Upper lobe of left lung (tissue), 6 donors: Measurements from ENCODE around the gene FNDC3B. TPM values are rescaled to one million over a fixed set of nuclear protein-coding genes. Genes with fewer than 3 reads are reported as not detected.

Source experiments
- ATAC-seq, 2 donors: fragments of 200-7000 bp; cut with Tn5 transposase; one replicate each; pipeline ENCODE4 v1.9.1; 2022; ENCODE audit warnings: mild to moderate bottlenecking in 2 of 2, moderate library complexity in 2 of 2; ENCODE audit not compliant: low FRiP score in 2 of 2
- DNase-seq, 2 donors: peaks; one replicate each; pipeline ENCODE4 v3.0.0-alpha.2; 2019 to 2020
- H3K27ac ChIP-seq, 4 donors: fragments of 200-600 bp; sonication (generic); one replicate each; pipeline ENCODE4 v1.5.1; 2016 to 2019
- H3K27me3 ChIP-seq, 4 donors: fragments of 200-600 bp; sonication (generic); one replicate each; pipeline ENCODE4 v1.5.1; 2017 to 2019
- H3K36me3 ChIP-seq, 4 donors: fragments of 200-600 bp; sonication (generic); one replicate each; pipeline ENCODE4 v1.5.1; 2016 to 2019
- H3K4me1 ChIP-seq, 4 donors: fragments of 200-600 bp; sonication (generic); one replicate each; pipeline ENCODE4 v1.5.1; 2018 to 2019
- H3K4me3 ChIP-seq, 4 donors: fragments of 200-600 bp; sonication (generic); one replicate each; pipeline ENCODE4 v1.5.1; 2017 to 2019; ENCODE audit warnings: mild to moderate bottlenecking in 2 of 4, moderate library complexity in 1 of 4
- H3K9me3 ChIP-seq, 4 donors: fragments of 200-600 bp; sonication (generic); one replicate each; pipeline ENCODE4 v1.5.1; 2018 to 2019
- CTCF ChIP-seq, 6 experiments: fragments of 450-650 bp in 4 of 6; fragments of 200-600 bp in 2 of 6; sonication (generic) in 2 of 6; IDR thresholded peaks; one replicate each; pipeline ENCODE4 v1.5.1; 2016 to 2019; ENCODE audit warnings: antibody characterized with exemption in 6 of 6
- EP300 ChIP-seq, 4 donors: sonication (generic); formaldehyde crosslinking; IDR thresholded peaks; one replicate each; pipeline ENCODE4 v1.5.1; 2017; ENCODE audit warnings: antibody characterized with exemption in 4 of 4, control low read depth in 2 of 4
- POLR2A ChIP-seq, 4 donors: fragments of 450-650 bp; IDR thresholded peaks; one replicate each; pipeline ENCODE4 v1.5.1; 2016 to 2017; ENCODE audit warnings: antibody characterized with exemption in 4 of 4, mild to moderate bottlenecking in 2 of 4
- POLR2AphosphoS5 ChIP-seq, 2 donors: sonication (generic); formaldehyde crosslinking; IDR thresholded peaks; one replicate each; pipeline ENCODE4 v1.5.1; 2017; ENCODE audit warnings: antibody characterized with exemption in 2 of 2
- WGBS, 2 donors: methylation state at CpG; one replicate each; pipeline ENCODE4 v1.1.5; 2017 to 2018; 5-methylcytosine and 5-hydroxymethylcytosine counted together
- total RNA-seq, 6 donors: library from RNA; depleted of rRNA in 4 of 6; stranded (reverse); fragments of >200 nt in 4 of 6; gene quantifications; one replicate each; pipeline versions ENCODE4 v1.1.0 to v1.2.1, GENCODE V29; 2016 to 2021
- donor health status: DM: no; HTN: no; CAD: no; lungs with moderate emphysema.
- donor health status: DM: no; HTN: yes; CAD: no; lungs with severe emphysema.

Gene FNDC3B
- total RNA-seq, 6 donors from 2014 or later, result 73.3 to 167 (median 119) TPM

GRCh38 chr3:172131746-172132145 lies 92.4 kb downstream of the FNDC3B start:
- peak overlapping the region; percentile 24 to 84 (median 82) for H3K27ac ChIP-seq
- TF ChIP-seq POLR2AphosphoS5 (IDR thresholded peaks at IDR 0.05) (no peak), POLR2A (IDR thresholded peaks at IDR 0.05) (no peak), CTCF (IDR thresholded peaks at IDR 0.05) (no peak), EP300 (IDR thresholded peaks at IDR 0.05) (no peak)
- peaks cover 67 to 93% (median 88%) of the 10 kb centered on the region in 4 donors for H3K4me1 ChIP-seq
- DNase-seq (no peak), ATAC-seq (no peak)
- no peaks in the 10 kb centered on the region for H3K9me3 ChIP-seq
- no peaks in the 10 kb centered on the region for H3K36me3 ChIP-seq
- 69 to 75% methylated on average over 1 of the region's 1 CpG for WGBS, 2 donors
- H3K4me3 ChIP-seq, result no peak overlapping the region
- H3K27me3 ChIP-seq, result no peaks in the 10 kb centered on the region

GRCh38 chr3:172132159-172132586 lies 92.8 kb downstream of the FNDC3B start:
- TF ChIP-seq POLR2A (IDR thresholded peaks at IDR 0.05) (no peak), POLR2AphosphoS5 (IDR thresholded peaks at IDR 0.05) (no peak), CTCF (IDR thresholded peaks at IDR 0.05) (no peak), EP300 (IDR thresholded peaks at IDR 0.05) (no peak)
- WGBS, 2 donors, result 65 to 70% methylated on average over 4 of the region's 4 CpGs
- H3K36me3 ChIP-seq, result no peaks in the 10 kb centered on the region
- no peak overlapping the region for H3K4me3 ChIP-seq
- ATAC-seq (no peak), DNase-seq (no peak)
- peak overlapping the region; percentile 24 to 84 (median 82) for H3K27ac ChIP-seq
- H3K27me3 ChIP-seq, result no peaks in the 10 kb centered on the region
- H3K9me3 ChIP-seq, result no peaks in the 10 kb centered on the region
- peaks cover 66 to 93% (median 88%) of the 10 kb centered on the region in 4 donors for H3K4me1 ChIP-seq

GRCh38 chr3:172132721-172133311 lies 93.4 kb downstream of the FNDC3B start:
- ATAC-seq, result no peak
- H3K4me1 ChIP-seq, result peaks cover 66 to 93% (median 88%) of the 10 kb centered on the region in 4 donors
- 79 to 81% methylated on average over 3 of the region's 3 CpGs for WGBS, 2 donors
- TF ChIP-seq EP300 (IDR thresholded peaks at IDR 0.05) (no peak), CTCF (IDR thresholded peaks at IDR 0.05) (no peak)
- no peaks in the 10 kb centered on the region for H3K36me3 ChIP-seq
- H3K27me3 ChIP-seq, result no peaks in the 10 kb centered on the region
- H3K4me3 ChIP-seq, result no peak overlapping the region
- no peaks in the 10 kb centered on the region for H3K9me3 ChIP-seq
- DNase-seq, result no peak
- H3K27ac ChIP-seq, result peak overlapping the region in 3 of 4 donors; percentile 81 to 84 (median 82)

GRCh38 chr3:172133838-172134237 lies 94.5 kb downstream of the FNDC3B start:
- WGBS, 2 donors, result 88 to 90% methylated on average over 4 of the region's 4 CpGs
- no peak for ATAC-seq

More at GRCh38 chr3:172133838-172134237, 94.5 kb downstream of the FNDC3B start:
- DNase-seq, result no peak
- no peaks in the 10 kb centered on the region for H3K9me3 ChIP-seq
- no peaks in the 10 kb centered on the region for H3K27me3 ChIP-seq
- H3K27ac ChIP-seq, result peak overlapping the region; percentile 34 to 84 (median 70)
- no peak overlapping the region for H3K4me3 ChIP-seq
- no peak for TF ChIP-seq POLR2A (IDR thresholded peaks at IDR 0.05)
- TF ChIP-seq EP300 (IDR thresholded peaks at IDR 0.05), result no peak
- TF ChIP-seq POLR2AphosphoS5 (IDR thresholded peaks at IDR 0.05), result no peak
- TF ChIP-seq CTCF (IDR thresholded peaks at IDR 0.05), result no peak
- peaks cover 67 to 93% (median 89%) of the 10 kb centered on the region in 4 donors for H3K4me1 ChIP-seq
- H3K36me3 ChIP-seq, result no peaks in the 10 kb centered on the region
